Mucosa of stomach (tissue), 1 donor: ENCODE data around the gene AGO3.
"Not testable (repeated sequence)": the region's sequence is repeated elsewhere in the genome, so short reads cannot be mapped to it uniquely, and the experiment has no call there.

ENCODE experiments used
- H3K27me3 ChIP-seq: one replicate; pipeline ENCODE4 v1.7.0; 2013; ENCODE audit warnings: mild to moderate bottlenecking, low read length; ENCODE audit not compliant: control insufficient read depth, insufficient read depth
- H3K36me3 ChIP-seq: one replicate; pipeline ENCODE4 v1.7.0; 2013; ENCODE audit warnings: low read length; ENCODE audit not compliant: control insufficient read depth, insufficient read depth
- H3K4me1 ChIP-seq: one replicate; pipeline ENCODE4 v1.7.0; 2013; ENCODE audit warnings: mild to moderate bottlenecking, low read length; ENCODE audit not compliant: control insufficient read depth, insufficient read depth
- H3K4me3 ChIP-seq: one replicate; pipeline ENCODE4 v1.7.0; 2013; ENCODE audit warnings: low read length
- H3K9ac ChIP-seq: one replicate; pipeline ENCODE4 v1.7.0; 2013; ENCODE audit warnings: mild to moderate bottlenecking, low read length, moderate library complexity
- H3K9me3 ChIP-seq: one replicate; pipeline ENCODE4 v1.7.0; 2013; ENCODE audit warnings: mild to moderate bottlenecking, low read length, moderate library complexity; ENCODE audit not compliant: control insufficient read depth
- donor health status: Pancreatic carcinoma.

The AGO3 gene

DNA sequence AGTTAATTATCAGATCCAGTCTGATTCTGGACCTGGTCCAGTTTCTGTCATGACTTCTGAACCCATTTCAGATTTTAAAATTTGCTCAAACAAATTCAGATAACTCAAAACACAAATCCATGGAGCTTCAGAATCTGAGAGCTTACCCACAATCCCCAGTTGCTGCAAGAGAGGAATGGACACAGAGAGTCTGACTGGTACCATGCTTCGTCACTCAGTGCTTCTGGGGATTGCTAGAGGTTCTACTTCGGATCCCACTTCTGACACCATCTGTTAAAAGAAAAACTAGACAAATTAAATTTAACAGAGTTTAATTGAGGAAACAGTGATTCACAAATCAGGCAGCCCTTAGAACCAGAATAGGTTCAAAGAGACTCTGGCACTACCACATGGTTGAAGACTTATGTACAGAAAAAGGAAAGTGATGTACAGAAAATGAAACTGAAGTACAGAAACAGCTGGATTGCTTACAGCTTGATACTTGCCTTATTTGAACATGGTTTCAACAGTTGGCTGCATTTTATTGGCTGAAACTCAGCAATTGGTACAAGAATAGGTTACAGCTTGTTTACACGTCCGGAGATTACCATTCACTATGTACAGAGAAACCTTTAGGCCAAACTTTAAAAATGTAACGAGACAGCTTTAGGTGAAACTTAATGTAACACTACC, 92.3 kb downstream of the AGO3 start:
- Histone ChIP-seq H3K9ac (no peak overlapping the region), H3K4me3 (no peak overlapping the region), H3K36me3 (no peaks in the 10 kb centered on the region)

DNA sequence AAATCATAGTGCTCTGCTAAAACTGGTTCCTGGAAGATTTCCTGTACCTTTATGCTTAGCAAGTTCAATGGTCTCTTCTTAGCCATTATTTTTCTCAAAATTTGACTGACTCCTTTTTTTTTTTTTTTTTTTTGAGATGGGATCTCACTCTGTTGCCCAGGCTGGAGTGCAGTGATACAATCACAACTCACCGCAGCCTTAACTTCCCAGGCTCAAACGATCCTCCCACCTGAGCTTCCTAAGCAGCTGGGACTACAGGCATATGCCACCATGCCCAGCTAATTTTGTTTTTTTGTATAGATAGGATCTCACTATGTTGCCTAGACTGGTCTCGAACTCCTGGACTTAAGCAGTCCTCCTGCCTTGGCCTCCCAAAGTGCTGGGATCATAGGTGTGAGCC, 93.1 kb downstream of the AGO3 start:
- not testable (repeated sequence) for H3K4me3 ChIP-seq, H3K4me1 ChIP-seq, H3K9ac ChIP-seq, H3K9me3 ChIP-seq, H3K36me3 ChIP-seq, H3K27me3 ChIP-seq

More for the DNA sequence above, 92.3 kb downstream of the AGO3 start:
- Histone ChIP-seq H3K9me3 (no peaks in the 10 kb centered on the region), H3K4me1 (no peaks in the 10 kb centered on the region), H3K27me3 (no peaks in the 10 kb centered on the region)

DNA sequence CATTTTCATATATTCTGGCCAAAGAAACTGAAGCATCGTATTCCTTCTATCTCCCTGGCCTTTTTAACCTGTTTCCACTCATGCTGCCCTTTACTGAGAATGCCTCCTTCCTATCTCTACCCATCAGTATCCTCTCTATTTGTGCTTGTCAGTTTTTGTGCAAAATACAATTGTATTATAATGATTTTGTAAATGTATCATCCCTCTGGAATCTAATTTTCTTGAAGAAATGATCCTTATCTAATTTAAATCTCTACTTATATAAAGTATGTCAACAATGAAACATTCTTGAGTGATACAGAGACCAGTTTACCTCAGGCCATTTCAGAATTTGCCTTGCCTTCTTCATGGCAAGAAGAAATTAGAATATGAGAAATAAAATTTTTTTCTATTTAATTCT, 93.9 kb downstream of the AGO3 start:
- Histone ChIP-seq H3K4me1 (no peaks in the 10 kb centered on the region), H3K36me3 (no peaks in the 10 kb centered on the region), H3K27me3 (no peaks in the 10 kb centered on the region), H3K9me3 (no peaks in the 10 kb centered on the region), H3K4me3 (no peak overlapping the region), H3K9ac (no peak overlapping the region)

DNA sequence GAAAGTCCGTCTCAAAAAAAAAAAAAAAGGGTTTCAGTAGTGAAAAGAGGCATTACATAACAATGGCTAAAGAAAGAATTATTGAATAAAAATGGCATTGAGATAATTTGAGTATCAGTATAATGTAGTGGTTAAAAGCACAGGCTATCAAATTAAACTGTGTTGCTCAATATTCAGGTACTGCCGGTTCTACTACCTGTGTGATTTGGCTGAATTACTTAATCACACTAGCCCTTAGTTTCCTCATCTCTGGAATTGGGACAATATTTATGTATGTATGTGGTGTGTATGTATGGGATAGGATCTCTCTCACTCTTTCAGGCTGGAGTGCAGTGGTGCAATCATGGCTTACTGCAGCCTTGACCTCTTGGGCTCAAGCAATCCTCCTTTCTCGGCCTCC, 96.9 kb downstream of the AGO3 start:
- Histone ChIP-seq H3K4me3 (no peak overlapping the region), H3K36me3 (no peaks in the 10 kb centered on the region), H3K9me3 (no peaks in the 10 kb centered on the region), H3K27me3 (no peaks in the 10 kb centered on the region), H3K9ac (no peak overlapping the region), H3K4me1 (no peaks in the 10 kb centered on the region)

DNA sequence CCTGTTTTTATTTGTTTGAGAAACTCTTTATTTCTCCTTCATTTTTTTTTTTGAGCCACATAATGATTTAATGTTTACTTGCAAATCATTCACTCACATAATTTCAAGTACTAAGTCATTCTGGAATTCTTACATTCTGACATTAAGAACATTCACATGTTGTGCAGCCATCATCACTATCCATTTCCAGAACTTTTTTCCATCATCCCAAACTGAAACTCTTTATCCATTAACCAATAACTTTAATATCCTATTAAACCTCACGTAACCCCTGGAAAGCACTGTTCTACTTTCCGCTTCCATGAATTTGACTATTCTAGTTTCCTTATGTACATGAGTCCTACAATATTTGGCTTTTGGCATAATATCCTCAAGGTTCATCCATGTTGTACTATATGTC, 100.5 kb downstream of the AGO3 start:
- H3K27me3 ChIP-seq: no peaks in the 10 kb centered on the region
- H3K36me3 ChIP-seq: no peaks in the 10 kb centered on the region

DNA sequence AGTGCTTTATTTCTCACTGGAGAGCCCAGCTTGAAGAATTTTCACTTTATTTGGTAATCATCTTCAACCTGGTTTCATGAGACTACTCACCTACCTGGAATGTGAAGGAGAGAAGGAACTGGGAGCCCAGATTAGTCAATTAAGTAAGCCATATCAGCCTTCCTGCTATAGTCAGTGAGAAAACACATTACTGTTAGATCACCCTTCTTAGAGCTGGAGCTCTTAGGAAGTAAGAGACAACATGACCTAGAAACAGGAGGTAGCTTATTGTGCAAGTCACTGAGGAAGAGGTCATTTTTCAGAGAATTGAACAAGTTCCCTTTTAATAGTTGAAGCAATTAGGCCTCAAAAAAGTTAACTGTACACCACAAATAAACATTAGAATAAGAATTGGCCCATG, 103.8 kb downstream of the AGO3 start:
- no peaks in the 10 kb centered on the region for H3K27me3 ChIP-seq
- no peaks in the 10 kb centered on the region for H3K36me3 ChIP-seq
- H3K4me1 ChIP-seq: no peaks in the 10 kb centered on the region
- H3K4me3 ChIP-seq: no peak overlapping the region
- no peak overlapping the region for H3K9ac ChIP-seq
- no peaks in the 10 kb centered on the region for H3K9me3 ChIP-seq

More for the DNA sequence above, 100.5 kb downstream of the AGO3 start:
- no peak overlapping the region for H3K9ac ChIP-seq
- H3K4me1 ChIP-seq: no peaks in the 10 kb centered on the region
- no peak overlapping the region for H3K4me3 ChIP-seq
- no peaks in the 10 kb centered on the region for H3K9me3 ChIP-seq

DNA sequence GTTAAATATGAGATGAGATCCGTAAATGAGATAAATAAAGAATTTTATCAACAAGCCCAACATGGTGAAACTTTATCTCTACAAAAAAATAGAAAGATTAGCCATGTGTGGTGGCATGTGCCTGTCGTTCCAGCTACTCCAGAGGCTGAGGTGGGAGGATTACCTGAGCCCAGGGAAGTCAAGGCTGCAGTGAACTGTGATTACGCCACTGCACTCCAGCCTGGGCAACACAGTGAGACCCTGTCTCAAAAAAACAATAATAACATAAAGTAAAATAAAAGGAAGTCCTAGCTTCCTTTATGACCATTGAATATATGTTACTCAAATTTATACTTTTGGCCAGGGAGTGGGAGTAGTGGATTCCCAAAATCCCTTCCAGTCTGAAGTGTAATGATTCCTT, 104.2 kb downstream of the AGO3 start:
- Histone ChIP-seq H3K36me3 (no peaks in the 10 kb centered on the region), H3K4me3 (no peak overlapping the region), H3K27me3 (no peaks in the 10 kb centered on the region), H3K9me3 (no peaks in the 10 kb centered on the region), H3K4me1 (no peaks in the 10 kb centered on the region), H3K9ac (no peak overlapping the region)

DNA sequence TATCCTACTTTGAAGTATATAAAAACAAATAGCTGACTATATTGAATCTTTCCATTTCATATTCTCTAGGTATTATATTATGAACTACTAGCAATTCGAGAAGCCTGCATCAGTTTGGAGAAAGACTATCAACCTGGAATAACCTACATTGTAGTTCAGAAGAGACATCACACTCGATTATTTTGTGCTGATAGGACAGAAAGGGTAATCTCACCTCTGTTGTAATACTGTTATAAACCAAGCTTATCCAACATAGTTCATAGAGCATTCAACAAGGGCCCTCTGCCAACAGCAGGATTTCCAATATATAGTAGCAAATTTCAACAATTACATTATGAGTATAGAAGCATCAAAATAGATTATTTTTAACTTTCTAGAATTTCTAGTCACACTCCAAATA, 109.3 kb downstream of the AGO3 start:
- Histone ChIP-seq H3K36me3 (no peaks in the 10 kb centered on the region), H3K9ac (no peak overlapping the region)

DNA sequence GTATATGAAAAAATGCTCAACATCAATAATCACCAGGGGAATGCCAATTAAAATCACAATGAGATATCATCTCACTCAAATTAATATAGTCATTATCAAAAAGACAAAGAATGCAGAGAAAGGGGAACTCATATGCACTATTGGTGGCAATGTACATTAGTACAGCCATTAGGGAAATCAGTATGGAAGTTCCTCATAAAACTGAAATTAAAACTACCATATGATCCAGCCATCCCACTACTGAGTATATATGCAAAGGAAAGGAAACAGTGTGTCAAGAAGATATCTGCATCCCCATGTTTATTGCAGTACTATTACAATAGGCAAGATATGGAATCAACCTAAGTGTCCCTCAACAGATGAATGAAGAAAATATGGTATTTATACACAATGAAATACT, 120.9 kb downstream of the AGO3 start:
- H3K36me3 ChIP-seq: no peaks in the 10 kb centered on the region
- no peaks in the 10 kb centered on the region for H3K27me3 ChIP-seq
- H3K4me1 ChIP-seq: no peaks in the 10 kb centered on the region
- H3K4me3 ChIP-seq: no peak overlapping the region
- no peaks in the 10 kb centered on the region for H3K9me3 ChIP-seq
- H3K9ac ChIP-seq: no peak overlapping the region

More for the DNA sequence above, 109.3 kb downstream of the AGO3 start:
- Histone ChIP-seq H3K4me1 (no peaks in the 10 kb centered on the region), H3K27me3 (no peaks in the 10 kb centered on the region), H3K4me3 (no peak overlapping the region), H3K9me3 (no peaks in the 10 kb centered on the region)

DNA sequence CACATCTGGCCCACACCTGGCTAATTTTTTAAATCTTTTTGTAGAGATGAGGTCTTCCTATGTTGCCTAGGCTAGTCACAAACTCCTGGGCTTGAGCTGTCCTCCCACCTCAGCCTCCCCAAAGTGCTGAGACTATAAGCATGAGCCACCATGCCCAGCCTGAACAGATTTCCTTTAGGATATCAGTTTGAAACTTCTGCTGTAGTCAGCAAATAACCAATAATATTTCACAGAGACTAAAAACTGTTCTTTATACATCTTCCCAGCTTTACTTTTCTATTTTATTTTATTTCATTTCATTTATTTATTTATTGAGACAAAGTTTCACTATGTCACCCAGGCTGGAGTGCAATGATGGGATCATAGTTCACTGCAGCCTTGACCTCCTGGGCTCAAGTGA, 123.1 kb downstream of the AGO3 start:
- no peak overlapping the region for H3K4me3 ChIP-seq
- H3K4me1 ChIP-seq: no peaks in the 10 kb centered on the region

DNA sequence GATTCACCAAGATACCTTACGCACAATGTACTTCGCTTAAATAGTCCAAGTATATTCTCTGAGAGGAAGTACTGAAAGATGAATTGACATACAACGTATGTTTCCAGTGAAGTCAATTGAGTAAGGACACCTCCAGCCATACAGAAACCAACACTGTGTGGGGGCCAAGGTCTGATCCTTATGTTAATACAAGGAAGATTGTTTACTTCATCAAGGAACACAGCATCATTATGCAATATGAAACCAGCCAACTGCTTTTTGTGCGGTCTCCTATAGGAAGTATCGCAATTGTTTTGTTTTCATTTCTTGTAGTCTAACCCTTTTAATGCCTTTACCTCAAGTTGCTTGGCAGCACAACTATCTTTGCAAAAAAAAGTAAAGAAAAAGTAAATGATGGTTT, 124.8 kb downstream of the AGO3 start:
- H3K4me1 ChIP-seq: no peaks in the 10 kb centered on the region
- H3K36me3 ChIP-seq: no peaks in the 10 kb centered on the region
- no peak overlapping the region for H3K4me3 ChIP-seq
- no peak overlapping the region for H3K9ac ChIP-seq
- no peaks in the 10 kb centered on the region for H3K9me3 ChIP-seq
- H3K27me3 ChIP-seq: no peaks in the 10 kb centered on the region

More for the DNA sequence above, 123.1 kb downstream of the AGO3 start:
- no peaks in the 10 kb centered on the region for H3K27me3 ChIP-seq
- no peak overlapping the region for H3K9ac ChIP-seq
- no peaks in the 10 kb centered on the region for H3K36me3 ChIP-seq
- H3K9me3 ChIP-seq: no peaks in the 10 kb centered on the region

DNA sequence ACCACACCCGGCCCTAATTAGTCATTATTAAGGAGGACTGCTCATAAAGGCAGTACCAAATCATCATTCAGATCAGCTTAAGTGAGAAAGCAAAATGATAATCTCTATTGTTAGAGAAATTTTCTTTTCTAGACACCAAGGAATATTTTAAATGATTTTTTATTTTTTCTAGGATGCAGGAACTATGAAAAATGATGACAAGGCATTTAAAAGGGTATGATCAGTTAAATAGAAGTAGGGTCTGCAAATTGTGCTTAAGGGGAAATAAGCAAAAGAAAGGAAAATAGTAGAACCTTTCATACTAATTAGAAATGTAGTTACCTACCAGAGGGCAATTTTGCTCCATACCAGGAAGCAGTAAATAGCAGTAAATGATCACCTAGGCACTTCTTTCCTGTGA, 131.4 kb downstream of the AGO3 start:
- no peaks in the 10 kb centered on the region for H3K27me3 ChIP-seq
- no peaks in the 10 kb centered on the region for H3K4me1 ChIP-seq
- H3K4me3 ChIP-seq: no peak overlapping the region
- H3K9me3 ChIP-seq: no peaks in the 10 kb centered on the region
- no peaks in the 10 kb centered on the region for H3K36me3 ChIP-seq
- H3K9ac ChIP-seq: no peak overlapping the region

DNA sequence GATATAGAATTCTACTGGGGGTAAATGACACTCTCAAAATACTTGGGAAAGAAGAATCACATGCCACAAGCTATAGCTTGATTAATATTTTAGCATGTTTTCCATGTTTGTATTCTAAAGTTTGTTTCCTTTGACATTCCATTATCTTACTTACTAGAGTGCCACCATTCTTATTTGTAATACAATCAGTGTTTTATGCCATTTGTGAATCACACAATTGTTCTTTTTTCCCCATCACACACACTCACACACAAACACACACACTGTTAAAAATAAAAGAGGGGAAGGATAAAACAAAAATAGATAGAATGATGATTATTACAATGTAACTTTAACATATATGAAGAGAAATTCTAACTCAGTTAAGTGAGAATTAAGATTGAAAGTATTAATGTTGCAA, 137.0 kb downstream of the AGO3 start:
- H3K4me1 ChIP-seq: no peaks in the 10 kb centered on the region
- no peaks in the 10 kb centered on the region for H3K36me3 ChIP-seq
- no peak overlapping the region for H3K4me3 ChIP-seq
- no peaks in the 10 kb centered on the region for H3K9me3 ChIP-seq
- H3K27me3 ChIP-seq: no peaks in the 10 kb centered on the region
- no peak overlapping the region for H3K9ac ChIP-seq
